DND-41 (cell line): ENCODE results near the gene FIGNL2.

Experiments
- CTCF ChIP-seq: IDR thresholded peaks from 2 replicates; pipeline ENCODE4 v1.5.1; 2012; ENCODE audit warnings: borderline replicate concordance, low read length, moderate library complexity, mild to moderate bottlenecking; ENCODE audit not compliant: poor library complexity, severe bottlenecking; ENCODE audit errors: extremely low read depth
- EZH2 ChIP-seq: IDR thresholded peaks from 3 replicates; pipeline ENCODE4 v1.6.1; 2012; ENCODE audit warnings: borderline replicate concordance, low read depth, mild to moderate bottlenecking, moderate library complexity, low read length, inconsistent platforms; ENCODE audit not compliant: severe bottlenecking

- no peak for TF ChIP-seq CTCF
- TF ChIP-seq EZH2: no peak
These were observed 23.6 kb upstream of the FIGNL2 start for GRCh38 chr12:51871918-51872688.
